Activated CD4-positive, alpha-beta T cell treated with anti-CD3 and anti-CD28 coated beads for 36 hours (primary cell): ENCODE measurements around the gene ABHD15. TPM values are rescaled to one million over a fixed set of nuclear protein-coding genes. Genes with fewer than 3 reads are reported as not detected.
A peak's percentile ranks its signal among the peaks of the same experiment; 100 is the strongest.

ENCODE experiments used
- ATAC-seq: fragments of 200-7000 bp; cut with Tn5 transposase; one replicate; pipeline ENCODE4 v1.10.0; 2021; ENCODE audit warnings: mild to moderate bottlenecking, moderate library complexity
- CTCF ChIA-PET: fragments of 350-600 bp; sonication (Branson Sonifier 250); formaldehyde crosslinking; loops from one replicate; lab custom pipeline; 2021; ENCODE audit warnings: antibody characterized with exemption; lab: Charles Lee
- POLR2A ChIA-PET: fragments of 350-600 bp; sonication (Branson Sonifier 250); formaldehyde crosslinking; loops from one replicate; lab custom pipeline; 2021; ENCODE audit warnings: antibody characterized with exemption, inconsistent platforms; lab: Charles Lee
- DNase-seq: peaks from one replicate; pipeline ENCODE4 v3.0.0-alpha.2; 2020
- H3K27ac Mint-ChIP-seq: one replicate; pipeline ENCODE4 v1.8.0; 2021; ENCODE audit warnings: mixed read lengths
- H3K27me3 Mint-ChIP-seq: one replicate; pipeline ENCODE4 v1.8.0; 2021; ENCODE audit warnings: mixed read lengths
- H3K36me3 Mint-ChIP-seq: one replicate; pipeline ENCODE4 v1.8.0; 2021; ENCODE audit warnings: low read depth, mixed read lengths
- H3K4me1 Mint-ChIP-seq: one replicate; pipeline ENCODE4 v1.8.0; 2021; ENCODE audit warnings: mixed read lengths
- H3K4me3 Mint-ChIP-seq: one replicate; pipeline ENCODE4 v1.8.0; 2021; ENCODE audit warnings: mild to moderate bottlenecking, moderate library complexity, mixed read lengths
- H3K9me3 Mint-ChIP-seq: one replicate; pipeline ENCODE4 v1.8.0; 2021; ENCODE audit warnings: low read depth, mixed read lengths
- intact Hi-C, 2 experiments: fragments of 100-400 bp; cut with DNase I in 1 of 2; cut with micrococcal nuclease in 1 of 2; formaldehyde crosslinking; loops; one replicate each; pipeline versions ENCODE4 v1.14.2 to v1.15.1; 2022 to 2024; cut with DNase I, micrococcal nuclease
- total RNA-seq, 2 experiments: library from RNA; stranded (reverse); gene quantifications; one replicate each; pipeline ENCODE4 v1.2.3, GENCODE V29; 2021

Gene ABHD15
- total RNA-seq, 2 experiments from 2014 or later = 7.2 to 8.6 TPM

DNA sequence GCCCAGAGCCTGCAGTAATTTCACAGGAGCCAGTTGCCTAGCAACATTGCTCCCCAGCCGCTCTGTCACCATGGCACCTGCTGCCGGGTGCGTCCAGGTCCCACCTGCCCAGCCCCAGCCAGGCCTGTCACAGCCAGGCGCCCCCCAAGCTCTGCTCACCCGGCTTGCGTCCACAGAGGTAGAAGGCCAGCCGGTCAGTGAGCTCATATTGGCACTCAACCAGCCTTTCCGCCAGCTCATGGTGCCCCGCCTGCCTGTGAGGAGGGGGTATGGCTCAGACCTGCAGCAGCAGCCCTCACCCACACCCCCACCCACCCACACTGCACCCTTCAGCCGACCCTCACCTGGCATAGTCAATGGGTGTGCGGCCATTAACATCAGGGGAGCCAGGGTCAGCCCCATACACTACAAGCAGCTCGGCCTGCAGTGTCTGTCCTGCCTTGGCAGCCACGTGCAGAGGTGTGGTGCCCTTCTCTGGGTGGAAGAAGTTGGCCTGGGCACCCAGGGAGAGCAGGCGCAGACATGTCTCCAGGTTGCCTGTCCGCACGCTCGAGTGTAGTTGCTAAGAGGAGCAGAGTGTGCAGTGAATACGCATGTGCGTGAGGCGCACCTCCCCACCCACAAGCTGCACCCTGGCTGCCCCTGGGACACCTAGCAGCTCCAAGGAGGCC, 14.9 kb upstream of the ABHD15 start:
- DNase-seq (no peak), ATAC-seq (no peak)
- H3K27ac Mint-ChIP-seq = no peak overlapping the region
- ChIA-PET CTCF (interaction anchor here (0.5 to 6.0 kb wide), 14 partner anchors 9 to 511 kb away, joined by 3 to 37 read pairs (median 4); partner anchors contain the start of gene ABHD15), POLR2A (no interaction called here)
- H3K9me3 Mint-ChIP-seq = no peaks in the 10 kb centered on the region
- no peak overlapping the region for H3K4me3 Mint-ChIP-seq
- peaks cover 32% of the 10 kb centered on the region for H3K4me1 Mint-ChIP-seq
- H3K27me3 Mint-ChIP-seq = no peaks in the 10 kb centered on the region
- intact Hi-C loops = no loop called here
- peaks cover 40% of the 10 kb centered on the region for H3K36me3 Mint-ChIP-seq

DNA sequence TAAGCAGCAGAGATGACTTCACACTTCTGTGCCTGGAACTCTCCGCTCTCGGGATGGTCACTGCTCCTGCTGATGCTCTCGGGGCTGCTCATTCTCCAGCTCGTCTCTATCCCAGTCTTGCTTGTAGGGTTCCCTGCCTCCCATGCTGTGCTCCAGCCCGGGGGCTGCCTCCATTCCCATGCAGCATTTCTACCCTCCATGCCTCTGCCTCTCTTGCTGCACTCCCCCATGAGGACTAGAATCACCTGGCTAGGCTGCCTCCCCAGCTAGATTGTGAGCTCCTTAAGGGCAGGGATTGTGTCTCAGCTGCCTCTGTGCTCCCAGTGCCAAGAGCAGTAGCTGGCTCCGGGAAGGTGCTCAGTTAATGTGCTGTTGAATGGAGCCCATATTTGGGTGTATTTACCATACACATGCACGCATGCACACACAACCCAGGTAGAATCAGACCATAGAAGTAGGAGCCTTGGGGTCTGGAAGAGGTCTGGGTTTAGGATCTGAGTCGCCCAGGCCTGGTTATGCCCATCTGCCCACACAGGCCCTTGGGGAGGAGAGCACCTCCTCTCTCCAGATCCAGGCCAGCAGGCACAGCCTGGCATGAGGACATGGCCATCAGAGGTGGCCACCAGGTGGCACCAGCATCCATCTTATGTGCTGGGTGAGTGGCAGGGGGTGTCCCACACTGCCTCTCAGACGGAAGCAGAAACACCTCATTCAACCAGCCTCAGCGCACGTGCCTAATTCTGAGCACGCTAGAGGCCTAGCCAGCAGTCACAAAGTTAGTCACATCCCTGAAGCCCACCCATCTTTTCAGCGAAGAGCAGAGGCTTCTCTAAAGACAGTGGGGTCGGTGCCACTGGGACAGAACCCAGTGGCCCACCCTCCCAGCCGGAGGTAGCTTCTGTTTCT, 13.3 kb upstream of the ABHD15 start:
- no peak overlapping the region for H3K4me3 Mint-ChIP-seq
- peak overlapping the region; percentile 72 for H3K27ac Mint-ChIP-seq
- ATAC-seq (peak; percentile 97), DNase-seq (peak; percentile 96)
- H3K4me1 Mint-ChIP-seq = peaks cover 18% of the 10 kb centered on the region
- H3K9me3 Mint-ChIP-seq = no peaks in the 10 kb centered on the region
- ChIA-PET POLR2A (no interaction called here), CTCF (interaction anchor here (0.6 to 6.0 kb wide), 21 partner anchors 8 to 705 kb away, joined by 3 to 37 read pairs (median 3); partner anchors contain the start of genes ABHD15 and TP53I13)
- intact Hi-C loops = loop anchor here (1.0 kb wide), 5 partner anchors 11 to 513 kb away; no protein-coding TSS in a partner anchor
- H3K27me3 Mint-ChIP-seq = no peaks in the 10 kb centered on the region
- H3K36me3 Mint-ChIP-seq = peaks cover 42% of the 10 kb centered on the region

DNA sequence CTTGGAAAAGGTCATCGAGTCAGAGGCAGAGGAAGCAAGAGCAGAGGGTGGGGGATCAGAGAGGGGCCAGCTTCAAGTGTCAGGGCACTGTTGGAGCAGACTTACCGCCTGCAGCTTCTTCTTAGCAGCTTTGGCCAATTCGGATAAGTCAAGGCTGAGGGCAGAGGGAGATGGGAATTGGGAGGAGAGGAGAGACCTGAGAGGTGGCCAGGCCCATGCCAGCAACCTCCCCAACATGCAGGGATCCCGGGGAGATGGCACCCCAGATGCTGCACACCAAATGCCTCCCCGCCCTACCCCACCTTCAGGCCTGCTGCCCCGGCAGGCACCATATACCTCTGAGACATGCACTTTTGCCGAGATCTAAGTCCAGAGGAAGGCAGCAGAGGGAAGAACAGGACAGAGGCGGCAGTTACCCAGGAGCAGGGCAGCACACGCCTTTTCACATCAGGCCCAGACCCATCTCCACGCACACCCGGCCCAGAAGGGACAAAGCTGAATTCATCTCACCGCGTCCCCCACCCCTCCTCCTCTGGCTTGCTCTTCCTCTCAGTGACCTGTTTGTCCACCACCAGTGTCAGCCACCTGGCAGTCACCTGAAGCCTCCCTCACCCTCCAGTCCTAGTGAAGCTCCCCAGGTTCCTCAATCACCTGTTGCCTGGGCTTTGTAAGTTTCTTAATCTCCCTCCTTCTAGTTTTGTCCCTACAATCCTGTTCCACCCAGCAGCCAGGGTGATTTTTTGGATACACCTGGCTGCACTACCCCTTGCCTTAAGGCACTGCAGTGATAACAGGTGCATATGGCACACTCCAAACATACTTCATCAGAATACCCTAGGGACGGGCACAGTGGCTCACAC, 12.0 kb upstream of the ABHD15 start:
- ChIA-PET CTCF (interaction anchor here (0.6 to 6.0 kb wide), 6 partner anchors 9 to 209 kb away, joined by 3 to 37 read pairs (median 11); partner anchors contain the start of gene TP53I13), POLR2A (no interaction called here)
- ATAC-seq (no peak), DNase-seq (no peak)
- intact Hi-C loops = no loop called here
- Mint-ChIP-seq H3K4me1 (peaks cover 9% of the 10 kb centered on the region), H3K27ac (no peak overlapping the region), H3K36me3 (peaks cover 48% of the 10 kb centered on the region), H3K9me3 (no peaks in the 10 kb centered on the region), H3K27me3 (no peaks in the 10 kb centered on the region), H3K4me3 (no peak overlapping the region)

DNA sequence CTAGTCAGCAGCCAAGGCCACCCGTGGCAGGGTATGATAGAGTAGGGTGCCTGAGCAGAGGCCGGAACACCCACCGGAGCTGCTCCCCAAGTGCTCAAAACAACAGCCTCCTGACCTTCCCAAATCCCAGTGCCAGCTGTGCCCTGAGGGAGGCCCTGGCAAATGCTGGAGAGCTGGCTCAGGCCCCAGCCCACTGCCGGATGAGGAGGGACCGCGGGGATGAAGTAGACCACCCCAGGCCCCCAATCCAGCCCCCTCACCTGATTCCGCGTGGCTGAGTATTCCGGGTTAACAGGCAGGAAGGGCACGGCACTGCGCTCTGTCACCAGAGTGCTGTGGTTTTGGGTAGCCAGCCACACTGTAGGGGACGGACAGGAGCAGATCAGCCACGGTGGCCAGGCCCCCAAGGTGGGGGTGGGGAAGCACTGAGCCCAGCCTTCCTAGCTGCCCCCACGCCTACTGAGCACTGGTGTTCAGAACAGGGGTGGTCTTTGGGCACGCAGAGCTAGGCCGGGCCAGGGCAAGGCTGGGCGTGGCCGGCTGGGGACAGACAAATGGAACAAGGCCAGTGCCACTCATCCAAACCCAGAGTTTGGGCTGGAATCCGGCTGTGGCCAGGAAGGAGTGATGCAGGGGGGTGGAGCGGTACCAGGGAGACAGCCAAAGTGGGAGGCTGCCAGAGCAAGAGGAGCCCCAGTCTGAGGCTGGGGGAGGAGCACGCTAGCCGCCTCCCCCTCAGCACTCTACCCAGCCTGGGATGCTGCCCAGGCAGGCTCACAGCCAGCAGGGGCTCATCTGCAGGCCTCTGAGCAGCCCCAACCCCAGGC, 10.8 kb upstream of the ABHD15 start:
- H3K4me1 Mint-ChIP-seq = peaks cover 14% of the 10 kb centered on the region
- DNase-seq (no peak), ATAC-seq (no peak)
- no peaks in the 10 kb centered on the region for H3K27me3 Mint-ChIP-seq
- intact Hi-C loops = no loop called here
- H3K4me3 Mint-ChIP-seq = no peak overlapping the region
- ChIA-PET CTCF (interaction anchor here (0.5 to 13.5 kb wide), 4 partner anchors 10 to 339 kb away, joined by 3 to 93 read pairs (median 20); no protein-coding TSS in a partner anchor), POLR2A (interaction anchor here (1.4 kb wide), 1 partner anchor 39 kb away, joined by 3 read pairs; no protein-coding TSS in a partner anchor)
- no peak overlapping the region for H3K27ac Mint-ChIP-seq
- H3K36me3 Mint-ChIP-seq = peaks cover 38% of the 10 kb centered on the region
- H3K9me3 Mint-ChIP-seq = no peaks in the 10 kb centered on the region

DNA sequence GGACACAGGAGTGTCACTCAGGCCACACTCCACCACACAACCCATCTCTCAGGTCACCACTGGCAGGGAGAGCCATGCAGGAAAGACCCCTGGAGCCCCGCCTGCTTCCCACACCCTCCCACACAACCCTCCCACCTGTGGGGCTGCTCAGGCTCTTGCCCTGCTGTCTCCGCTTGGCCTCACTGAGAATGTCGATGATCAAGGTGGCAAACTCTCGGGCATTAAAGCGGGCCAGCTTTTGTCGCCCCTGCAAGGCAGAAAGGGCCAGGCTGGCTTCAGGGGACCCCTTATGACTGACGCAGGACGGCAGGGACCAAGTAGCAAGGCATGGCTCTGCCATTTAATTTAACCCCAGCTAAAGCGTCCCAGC, 10.1 kb upstream of the ABHD15 start:
- ChIA-PET CTCF (interaction anchor here (0.5 to 13.5 kb wide), 5 partner anchors 9 to 339 kb away, joined by 3 to 93 read pairs (median 3); no protein-coding TSS in a partner anchor), POLR2A (interaction anchor here (0.7 to 1.4 kb wide), 2 partner anchors 14 to 40 kb away, joined by 3 read pairs; no protein-coding TSS in a partner anchor)
- no peak overlapping the region for H3K4me3 Mint-ChIP-seq
- intact Hi-C loops = no loop called here
- no peaks in the 10 kb centered on the region for H3K9me3 Mint-ChIP-seq
- ATAC-seq (no peak), DNase-seq (no peak)
- no peaks in the 10 kb centered on the region for H3K27me3 Mint-ChIP-seq
- peaks cover 33% of the 10 kb centered on the region for H3K36me3 Mint-ChIP-seq
- H3K27ac Mint-ChIP-seq = no peak overlapping the region
- peaks cover 14% of the 10 kb centered on the region for H3K4me1 Mint-ChIP-seq

DNA sequence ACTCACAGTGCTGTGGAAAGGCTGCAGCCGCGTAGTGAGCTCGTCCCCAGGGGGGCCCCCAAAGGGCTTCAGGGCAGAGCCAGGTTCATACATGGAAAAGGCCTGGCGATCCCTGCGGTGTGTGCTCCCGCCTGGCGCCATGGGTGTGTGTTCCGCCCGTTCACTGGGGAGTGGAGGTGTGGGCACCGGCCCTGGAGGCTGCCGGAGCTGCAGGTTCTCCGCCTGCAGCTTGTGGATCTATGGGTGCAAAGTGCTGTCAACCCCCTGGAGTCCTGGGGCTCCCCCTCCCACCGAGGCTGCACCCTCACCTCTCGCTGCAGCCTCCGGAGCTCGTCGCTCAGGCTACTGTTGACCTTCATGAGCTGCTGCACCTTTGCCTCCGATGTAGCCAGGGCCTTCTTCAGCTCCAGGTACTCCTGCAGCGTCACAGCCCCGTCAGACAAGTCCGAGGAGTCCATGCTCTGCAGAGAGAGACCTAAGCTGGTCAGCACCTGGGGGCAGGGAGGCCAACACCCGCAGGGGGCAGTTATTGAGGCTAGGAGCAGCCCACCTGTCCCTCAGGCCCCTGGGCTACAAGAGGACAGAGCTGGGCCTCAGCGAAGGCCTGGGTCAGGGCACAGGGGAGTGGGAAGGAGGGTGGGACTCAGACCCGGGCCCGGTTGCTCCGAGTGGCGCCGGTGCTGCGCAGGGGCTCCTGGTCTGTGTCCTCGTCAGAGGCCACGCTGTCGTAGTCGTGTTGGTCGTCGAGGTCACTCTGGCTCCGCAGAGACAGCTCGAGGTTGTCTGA, 9.6 kb upstream of the ABHD15 start:
- DNase-seq (no peak), ATAC-seq (no peak)
- Mint-ChIP-seq H3K4me3 (no peak overlapping the region), H3K36me3 (peaks cover 33% of the 10 kb centered on the region), H3K27me3 (no peaks in the 10 kb centered on the region), H3K27ac (no peak overlapping the region), H3K9me3 (no peaks in the 10 kb centered on the region), H3K4me1 (peaks cover 14% of the 10 kb centered on the region)
- POLR2A ChIA-PET = interaction anchor here (0.7 to 1.4 kb wide), 2 partner anchors 15 to 41 kb away, joined by 3 read pairs; no protein-coding TSS in a partner anchor
- CTCF ChIA-PET = interaction anchor here (0.5 to 13.5 kb wide), 5 partner anchors 8 to 338 kb away, joined by 3 to 93 read pairs (median 3); no protein-coding TSS in a partner anchor
- intact Hi-C loops = no loop called here

DNA sequence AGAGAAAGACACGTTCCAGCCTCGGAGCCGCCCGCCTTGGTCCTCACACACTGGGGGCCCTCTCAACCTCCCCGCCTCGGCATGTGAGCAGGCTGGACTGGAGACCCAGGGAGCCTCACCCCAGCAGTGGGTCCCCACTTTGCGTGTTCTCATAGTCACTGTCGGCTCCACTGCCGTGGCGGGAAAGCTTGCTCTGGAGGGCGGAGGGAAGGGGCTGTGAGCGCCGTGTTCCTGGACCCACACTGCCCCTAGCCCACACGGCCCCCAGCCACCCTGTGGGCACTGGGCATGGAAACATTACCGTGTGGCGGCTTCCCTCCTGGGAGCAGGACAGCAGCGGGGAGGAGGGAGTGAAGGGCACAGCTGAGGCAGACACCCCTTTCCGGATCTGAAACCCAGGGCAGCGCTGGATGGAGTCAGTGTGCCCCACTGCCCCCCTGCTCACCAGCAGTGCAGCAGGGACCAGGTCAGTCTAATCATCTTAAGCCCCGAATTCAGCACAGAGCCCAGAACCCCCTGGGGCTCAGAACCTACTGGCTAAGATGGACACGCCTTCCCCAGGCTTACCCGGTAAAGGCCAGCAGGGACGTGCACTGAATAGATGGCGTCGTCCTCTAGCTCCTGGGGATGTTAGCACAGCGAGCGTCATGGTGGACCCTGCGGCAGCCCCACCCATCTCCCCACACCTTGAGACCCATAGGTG, 8.8 kb upstream of the ABHD15 start:
- Mint-ChIP-seq H3K4me3 (no peak overlapping the region), H3K4me1 (peaks cover 12% of the 10 kb centered on the region), H3K9me3 (no peaks in the 10 kb centered on the region), H3K36me3 (peaks cover 28% of the 10 kb centered on the region), H3K27me3 (no peaks in the 10 kb centered on the region), H3K27ac (no peak overlapping the region)
- intact Hi-C loops = no loop called here
- DNase-seq = no peak
- ChIA-PET CTCF (interaction anchor here (0.9 to 13.5 kb wide), 7 partner anchors 9 to 206 kb away, joined by 3 to 93 read pairs (median 6); no protein-coding TSS in a partner anchor), POLR2A (interaction anchor here (1.4 kb wide), 1 partner anchor 41 kb away, joined by 3 read pairs; no protein-coding TSS in a partner anchor)
- ATAC-seq = no peak

DNA sequence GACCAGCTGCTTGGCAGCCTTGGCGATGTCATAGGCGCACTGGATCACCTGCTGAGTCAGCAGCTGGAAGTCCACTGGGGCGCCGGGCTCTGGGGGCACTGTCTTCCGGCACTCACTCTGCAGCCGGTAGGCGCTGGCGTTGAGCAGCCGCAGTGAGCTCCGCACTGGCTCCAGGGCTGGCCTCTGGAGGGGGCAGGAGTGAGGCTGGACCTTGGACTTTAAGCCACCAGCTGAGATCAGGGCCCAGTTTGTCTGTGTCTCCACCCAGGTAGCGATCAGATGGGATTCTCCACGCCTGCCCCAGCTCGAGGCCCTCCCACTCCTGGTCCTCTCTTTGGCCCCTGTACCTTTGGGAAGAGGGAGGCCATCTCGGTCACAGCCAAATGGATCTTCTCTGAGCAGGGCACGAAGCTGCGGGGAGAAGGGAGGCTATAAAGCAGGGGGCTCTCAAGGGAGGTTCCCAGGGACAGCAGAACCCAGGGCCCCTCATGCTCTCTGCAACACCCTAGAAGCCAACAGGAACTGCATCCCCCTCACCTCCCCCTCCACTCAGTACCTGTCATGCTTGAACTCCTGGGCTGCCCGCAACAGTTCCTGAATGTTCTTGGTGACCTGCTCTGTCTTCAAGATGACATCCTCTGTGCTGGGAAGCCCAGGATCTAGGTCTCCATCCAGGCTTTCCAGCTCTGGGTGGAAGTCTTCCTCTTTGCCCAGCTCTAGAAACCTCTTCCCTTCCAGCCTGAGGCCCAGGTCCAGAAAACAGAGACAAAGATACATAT, 8.1 kb upstream of the ABHD15 start:
- ChIA-PET CTCF (interaction anchor here (0.5 to 13.5 kb wide), 8 partner anchors 10 to 205 kb away, joined by 3 to 93 read pairs (median 6); no protein-coding TSS in a partner anchor), POLR2A (no interaction called here)
- Mint-ChIP-seq H3K4me1 (peaks cover 11% of the 10 kb centered on the region), H3K9me3 (no peaks in the 10 kb centered on the region), H3K27me3 (no peaks in the 10 kb centered on the region), H3K4me3 (no peak overlapping the region), H3K36me3 (peaks cover 23% of the 10 kb centered on the region), H3K27ac (no peak overlapping the region)
- intact Hi-C loops = no loop called here
- ATAC-seq (no peak), DNase-seq (peak; percentile 4)
